H1 (cell line): ENCODE measurements around the gene RIN3. TPM values are rescaled to one million over a fixed set of nuclear protein-coding genes. Genes with fewer than 3 reads are reported as not detected.

Experiments used
- HDAC6 ChIP-seq: IDR thresholded peaks from one replicate; pipeline ENCODE4 v1.7.1; 2012; ENCODE audit warnings: low read depth, mild to moderate bottlenecking, inconsistent platforms, low read length, moderate library complexity
- RBBP5 ChIP-seq: IDR thresholded peaks from 2 replicates; pipeline ENCODE4 v1.7.1; 2012; ENCODE audit warnings: low read depth, mild to moderate bottlenecking, inconsistent platforms, low read length, moderate library complexity, borderline replicate concordance
- TCF12 ChIP-seq: IDR thresholded peaks from 2 replicates; pipeline ENCODE4 v1.6.1; 2011; ENCODE audit warnings: low read depth, mild to moderate bottlenecking, low read length
- polyA plus RNA-seq, 7 experiments: library from polyadenylated mRNA; depleted of rRNA in 3 of 7; stranded (reverse) in 5 of 7; unstranded in 2 of 7; fragments of >200 nt in 5 of 7; fragments of 200-250 nt in 2 of 7; gene quantifications; 1 replicate in 5 of 7; 2 replicates in 1 of 7; 4 replicates in 1 of 7; pipeline versions ENCODE4 v1.2.1 to v1.2.3, GENCODE V29; 2011 to 2013; ENCODE audit warnings: missing spikeins in 2 of 7, mixed read lengths in 2 of 7
- total RNA-seq: library from RNA; stranded (reverse); fragmentation: NEBNext Ultra II Directional; extraction: Animal tissue kit (Norgen Biotek cat#: 25700); gene quantifications from 2 replicates; pipeline ENCODE4 v1.2.1, GENCODE V29; 2021
- TF ChIP-seq, protein P1 (sequence below): fragments of 300-600 bp; sonication (generic); IDR thresholded peaks from 2 replicates; pipeline ENCODE4 v1.7.1; 2012; ENCODE audit warnings: low read length, moderate library complexity, mild to moderate bottlenecking, inconsistent platforms; ENCODE audit not compliant: insufficient replicate concordance
- TF ChIP-seq, protein P2 (sequence below), 3 experiments: IDR thresholded peaks; 1 replicate in 2 of 3; 2 replicates in 1 of 3; pipeline versions ENCODE4 v1.5.1 to v1.6.1; 2011; ENCODE audit warnings: low read length in 3 of 3, mild to moderate bottlenecking in 3 of 3, inconsistent platforms in 2 of 3, low read depth in 1 of 3, moderate library complexity in 1 of 3; ENCODE audit not compliant: insufficient read depth in 1 of 3; ENCODE audit errors: control extremely low read depth in 1 of 3

The RIN3 gene
- total and polyA plus RNA-seq, 2 of the 8 experiments (the other 6 are each of a cell fraction or from before 2014, with no cell fraction given) = 0.59 to 1.5 TPM

DNA sequence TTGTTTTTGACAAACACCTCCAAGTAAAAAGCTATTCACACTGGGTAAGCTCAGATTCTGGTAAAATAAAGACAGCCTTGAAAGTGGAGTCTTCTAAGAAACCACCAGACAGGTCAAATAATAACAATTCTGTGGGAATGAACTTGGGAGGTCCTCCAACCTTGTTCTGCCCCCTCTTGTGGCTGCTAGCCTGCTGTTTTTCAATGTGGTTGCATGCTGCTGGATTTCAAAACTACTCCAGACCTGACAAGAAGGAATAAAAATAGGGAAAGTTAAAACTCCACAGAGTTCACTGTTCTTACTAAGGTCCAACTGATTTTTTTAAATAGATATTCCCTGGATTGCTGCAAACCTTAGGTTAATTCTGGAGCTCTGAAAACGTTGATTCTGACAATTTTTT, 32.2 kb upstream of the RIN3 start (continued):
- TF ChIP-seq, protein P1, sequence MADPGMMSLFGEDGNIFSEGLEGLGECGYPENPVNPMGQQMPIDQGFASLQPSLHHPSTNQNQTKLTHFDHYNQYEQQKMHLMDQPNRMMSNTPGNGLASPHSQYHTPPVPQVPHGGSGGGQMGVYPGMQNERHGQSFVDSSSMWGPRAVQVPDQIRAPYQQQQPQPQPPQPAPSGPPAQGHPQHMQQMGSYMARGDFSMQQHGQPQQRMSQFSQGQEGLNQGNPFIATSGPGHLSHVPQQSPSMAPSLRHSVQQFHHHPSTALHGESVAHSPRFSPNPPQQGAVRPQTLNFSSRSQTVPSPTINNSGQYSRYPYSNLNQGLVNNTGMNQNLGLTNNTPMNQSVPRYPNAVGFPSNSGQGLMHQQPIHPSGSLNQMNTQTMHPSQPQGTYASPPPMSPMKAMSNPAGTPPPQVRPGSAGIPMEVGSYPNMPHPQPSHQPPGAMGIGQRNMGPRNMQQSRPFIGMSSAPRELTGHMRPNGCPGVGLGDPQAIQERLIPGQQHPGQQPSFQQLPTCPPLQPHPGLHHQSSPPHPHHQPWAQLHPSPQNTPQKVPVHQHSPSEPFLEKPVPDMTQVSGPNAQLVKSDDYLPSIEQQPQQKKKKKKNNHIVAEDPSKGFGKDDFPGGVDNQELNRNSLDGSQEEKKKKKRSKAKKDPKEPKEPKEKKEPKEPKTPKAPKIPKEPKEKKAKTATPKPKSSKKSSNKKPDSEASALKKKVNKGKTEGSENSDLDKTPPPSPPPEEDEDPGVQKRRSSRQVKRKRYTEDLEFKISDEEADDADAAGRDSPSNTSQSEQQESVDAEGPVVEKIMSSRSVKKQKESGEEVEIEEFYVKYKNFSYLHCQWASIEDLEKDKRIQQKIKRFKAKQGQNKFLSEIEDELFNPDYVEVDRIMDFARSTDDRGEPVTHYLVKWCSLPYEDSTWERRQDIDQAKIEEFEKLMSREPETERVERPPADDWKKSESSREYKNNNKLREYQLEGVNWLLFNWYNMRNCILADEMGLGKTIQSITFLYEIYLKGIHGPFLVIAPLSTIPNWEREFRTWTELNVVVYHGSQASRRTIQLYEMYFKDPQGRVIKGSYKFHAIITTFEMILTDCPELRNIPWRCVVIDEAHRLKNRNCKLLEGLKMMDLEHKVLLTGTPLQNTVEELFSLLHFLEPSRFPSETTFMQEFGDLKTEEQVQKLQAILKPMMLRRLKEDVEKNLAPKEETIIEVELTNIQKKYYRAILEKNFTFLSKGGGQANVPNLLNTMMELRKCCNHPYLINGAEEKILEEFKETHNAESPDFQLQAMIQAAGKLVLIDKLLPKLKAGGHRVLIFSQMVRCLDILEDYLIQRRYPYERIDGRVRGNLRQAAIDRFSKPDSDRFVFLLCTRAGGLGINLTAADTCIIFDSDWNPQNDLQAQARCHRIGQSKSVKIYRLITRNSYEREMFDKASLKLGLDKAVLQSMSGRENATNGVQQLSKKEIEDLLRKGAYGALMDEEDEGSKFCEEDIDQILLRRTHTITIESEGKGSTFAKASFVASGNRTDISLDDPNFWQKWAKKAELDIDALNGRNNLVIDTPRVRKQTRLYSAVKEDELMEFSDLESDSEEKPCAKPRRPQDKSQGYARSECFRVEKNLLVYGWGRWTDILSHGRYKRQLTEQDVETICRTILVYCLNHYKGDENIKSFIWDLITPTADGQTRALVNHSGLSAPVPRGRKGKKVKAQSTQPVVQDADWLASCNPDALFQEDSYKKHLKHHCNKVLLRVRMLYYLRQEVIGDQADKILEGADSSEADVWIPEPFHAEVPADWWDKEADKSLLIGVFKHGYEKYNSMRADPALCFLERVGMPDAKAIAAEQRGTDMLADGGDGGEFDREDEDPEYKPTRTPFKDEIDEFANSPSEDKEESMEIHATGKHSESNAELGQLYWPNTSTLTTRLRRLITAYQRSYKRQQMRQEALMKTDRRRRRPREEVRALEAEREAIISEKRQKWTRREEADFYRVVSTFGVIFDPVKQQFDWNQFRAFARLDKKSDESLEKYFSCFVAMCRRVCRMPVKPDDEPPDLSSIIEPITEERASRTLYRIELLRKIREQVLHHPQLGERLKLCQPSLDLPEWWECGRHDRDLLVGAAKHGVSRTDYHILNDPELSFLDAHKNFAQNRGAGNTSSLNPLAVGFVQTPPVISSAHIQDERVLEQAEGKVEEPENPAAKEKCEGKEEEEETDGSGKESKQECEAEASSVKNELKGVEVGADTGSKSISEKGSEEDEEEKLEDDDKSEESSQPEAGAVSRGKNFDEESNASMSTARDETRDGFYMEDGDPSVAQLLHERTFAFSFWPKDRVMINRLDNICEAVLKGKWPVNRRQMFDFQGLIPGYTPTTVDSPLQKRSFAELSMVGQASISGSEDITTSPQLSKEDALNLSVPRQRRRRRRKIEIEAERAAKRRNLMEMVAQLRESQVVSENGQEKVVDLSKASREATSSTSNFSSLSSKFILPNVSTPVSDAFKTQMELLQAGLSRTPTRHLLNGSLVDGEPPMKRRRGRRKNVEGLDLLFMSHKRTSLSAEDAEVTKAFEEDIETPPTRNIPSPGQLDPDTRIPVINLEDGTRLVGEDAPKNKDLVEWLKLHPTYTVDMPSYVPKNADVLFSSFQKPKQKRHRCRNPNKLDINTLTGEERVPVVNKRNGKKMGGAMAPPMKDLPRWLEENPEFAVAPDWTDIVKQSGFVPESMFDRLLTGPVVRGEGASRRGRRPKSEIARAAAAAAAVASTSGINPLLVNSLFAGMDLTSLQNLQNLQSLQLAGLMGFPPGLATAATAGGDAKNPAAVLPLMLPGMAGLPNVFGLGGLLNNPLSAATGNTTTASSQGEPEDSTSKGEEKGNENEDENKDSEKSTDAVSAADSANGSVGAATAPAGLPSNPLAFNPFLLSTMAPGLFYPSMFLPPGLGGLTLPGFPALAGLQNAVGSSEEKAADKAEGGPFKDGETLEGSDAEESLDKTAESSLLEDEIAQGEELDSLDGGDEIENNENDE = no peak
- no peak for TF ChIP-seq RBBP5
- TF ChIP-seq, protein P2, sequence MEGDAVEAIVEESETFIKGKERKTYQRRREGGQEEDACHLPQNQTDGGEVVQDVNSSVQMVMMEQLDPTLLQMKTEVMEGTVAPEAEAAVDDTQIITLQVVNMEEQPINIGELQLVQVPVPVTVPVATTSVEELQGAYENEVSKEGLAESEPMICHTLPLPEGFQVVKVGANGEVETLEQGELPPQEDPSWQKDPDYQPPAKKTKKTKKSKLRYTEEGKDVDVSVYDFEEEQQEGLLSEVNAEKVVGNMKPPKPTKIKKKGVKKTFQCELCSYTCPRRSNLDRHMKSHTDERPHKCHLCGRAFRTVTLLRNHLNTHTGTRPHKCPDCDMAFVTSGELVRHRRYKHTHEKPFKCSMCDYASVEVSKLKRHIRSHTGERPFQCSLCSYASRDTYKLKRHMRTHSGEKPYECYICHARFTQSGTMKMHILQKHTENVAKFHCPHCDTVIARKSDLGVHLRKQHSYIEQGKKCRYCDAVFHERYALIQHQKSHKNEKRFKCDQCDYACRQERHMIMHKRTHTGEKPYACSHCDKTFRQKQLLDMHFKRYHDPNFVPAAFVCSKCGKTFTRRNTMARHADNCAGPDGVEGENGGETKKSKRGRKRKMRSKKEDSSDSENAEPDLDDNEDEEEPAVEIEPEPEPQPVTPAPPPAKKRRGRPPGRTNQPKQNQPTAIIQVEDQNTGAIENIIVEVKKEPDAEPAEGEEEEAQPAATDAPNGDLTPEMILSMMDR (IDR thresholded peaks at IDR 0.05; ENCODE audit: control extremely low read depth in 1 of 3, insufficient read depth in 1 of 3, low read depth in 1 of 3, low read length in 3 of 3) = peak; percentile 4 to 21 (median 19); a peak in 3 of 4 replicates
- no peak for TF ChIP-seq TCF12
- no peak for TF ChIP-seq HDAC6
